ENCODE measurements around the gene CCDC198. TPM values are rescaled to one million over a fixed set of nuclear protein-coding genes. Genes with fewer than 3 reads are reported as not detected.

Gene CCDC198
- polyA plus RNA-seq, 1 experiment = not detected

- CTCF ChIA-PET = interaction anchor here (0.9 to 3.2 kb wide), 6 partner anchors 21 to 590 kb away, joined by 3 to 13 read pairs (median 4); no protein-coding TSS in a partner anchor
- TF ChIP-seq CTCF (IDR thresholded peaks at IDR 0.05; ENCODE audit: insufficient read depth, low read depth, low read length) = peak; percentile 66
- DNase-seq (ENCODE audit: low read depth) = no peak
- POLR2A ChIA-PET = no interaction called here
- Histone ChIP-seq H3K36me3 (ENCODE audit: control insufficient read depth, insufficient read depth, low read length) (no peaks in the 10 kb centered on the region), H3K27me3 (ENCODE audit: control insufficient read depth, insufficient read depth, low read length) (peaks cover 2% of the 10 kb centered on the region; the same call in 1 of the 2 replicates), H3K4me3 (ENCODE audit: low read depth, low read length) (no peak overlapping the region)
Observed at GRCh38 chr14:57486767-57487379, 6.8 kb downstream of the CCDC198 start.

GRCh38 chr14:57485635-57486034, 8.0 kb downstream of the CCDC198 start:
- H3K36me3 ChIP-seq (ENCODE audit: control insufficient read depth, insufficient read depth, low read length) = no peaks in the 10 kb centered on the region
- H3K27me3 ChIP-seq (ENCODE audit: control insufficient read depth, insufficient read depth, low read length) = peaks cover 2% of the 10 kb centered on the region; the same call in 1 of the 2 replicates
- ChIA-PET POLR2A (no interaction called here), CTCF (interaction anchor here (0.9 to 1.8 kb wide), 5 partner anchors 17 to 591 kb away, joined by 3 to 5 read pairs (median 4); no protein-coding TSS in a partner anchor)
- no peak for DNase-seq (ENCODE audit: low read depth)
- H3K4me3 ChIP-seq (ENCODE audit: low read depth, low read length) = no peak overlapping the region
- no peak for TF ChIP-seq CTCF (IDR thresholded peaks at IDR 0.05; ENCODE audit: insufficient read depth, low read depth, low read length)

- ChIA-PET POLR2A (no interaction called here), CTCF (no interaction called here)
- no peak for DNase-seq (ENCODE audit: low read depth)
- Histone ChIP-seq H3K27me3 (ENCODE audit: control insufficient read depth, insufficient read depth, low read length) (peaks cover 2% of the 10 kb centered on the region; the same call in 1 of the 2 replicates), H3K36me3 (ENCODE audit: control insufficient read depth, insufficient read depth, low read length) (no peaks in the 10 kb centered on the region), H3K4me3 (ENCODE audit: low read depth, low read length) (no peak overlapping the region)
- TF ChIP-seq CTCF (IDR thresholded peaks at IDR 0.05; ENCODE audit: insufficient read depth, low read depth, low read length) = no peak
Observed at GRCh38 chr14:57482120-57482519, 11.5 kb downstream of the CCDC198 start.

- Histone ChIP-seq H3K36me3 (ENCODE audit: control insufficient read depth, insufficient read depth, low read length) (no peaks in the 10 kb centered on the region), H3K27me3 (ENCODE audit: control insufficient read depth, insufficient read depth, low read length) (peaks cover under 1% of the 10 kb centered on the region; the same call in 1 of the 2 replicates), H3K4me3 (ENCODE audit: low read depth, low read length) (no peak overlapping the region)
- DNase-seq (ENCODE audit: low read depth) = no peak
- CTCF ChIA-PET = no interaction called here
- TF ChIP-seq CTCF (IDR thresholded peaks at IDR 0.05; ENCODE audit: insufficient read depth, low read depth, low read length) = no peak
- POLR2A ChIA-PET = no interaction called here
Observed at GRCh38 chr14:57480051-57480450, 13.6 kb downstream of the CCDC198 start.

GRCh38 chr14:57479197-57479596, 14.5 kb downstream of the CCDC198 start:
- DNase-seq (ENCODE audit: low read depth) = no peak
- ChIA-PET POLR2A (no interaction called here), CTCF (interaction anchor here (1.1 kb wide), 1 partner anchor 10 kb away, joined by 3 read pairs; no protein-coding TSS in a partner anchor)
- no peak for TF ChIP-seq CTCF (IDR thresholded peaks at IDR 0.05; ENCODE audit: insufficient read depth, low read depth, low read length)
- Histone ChIP-seq H3K36me3 (ENCODE audit: control insufficient read depth, insufficient read depth, low read length) (no peaks in the 10 kb centered on the region), H3K4me3 (ENCODE audit: low read depth, low read length) (no peak overlapping the region), H3K27me3 (ENCODE audit: control insufficient read depth, insufficient read depth, low read length) (no peaks in the 10 kb centered on the region; the same call in 1 of the 2 replicates)

Measured in BJ (cell line).